GM12878 (cell line): Measurements from ENCODE around the gene DYNC1H1. TPM values are rescaled to one million over a fixed set of nuclear protein-coding genes. Genes with fewer than 3 reads are reported as not detected.

ENCODE experiments used
- ASH2L ChIP-seq: fragments of 300-600, 200-600 bp; sonication (generic); IDR thresholded peaks from 2 replicates; pipeline ENCODE4 v1.6.1; 2017; ENCODE audit warnings: low read depth, mild to moderate bottlenecking, borderline replicate concordance
- BHLHE40 ChIP-seq, 2 experiments: fragments of 450-650 bp in 1 of 2; IDR thresholded peaks; 2 replicates each; pipeline ENCODE4 v1.6.1; 2011 to 2017; ENCODE audit warnings: low read depth in 2 of 2, borderline replicate concordance in 1 of 2, improper control_type of control experiment in 1 of 2, low read length in 1 of 2, mild to moderate bottlenecking in 1 of 2
- EZH2 ChIP-seq: IDR thresholded peaks from 2 replicates; pipeline ENCODE4 v1.6.1; 2012; ENCODE audit warnings: low read depth, mild to moderate bottlenecking, control low read depth, inconsistent platforms, low read length, borderline replicate concordance; ENCODE audit not compliant: control insufficient read depth
- HDGF ChIP-seq: fragments of 450-650 bp; IDR thresholded peaks from 2 replicates; pipeline ENCODE4 v1.6.1; 2016; ENCODE audit warnings: antibody characterized with exemption
- MEF2A ChIP-seq: IDR thresholded peaks from 2 replicates; pipeline ENCODE4 v1.6.1; 2011; ENCODE audit warnings: low read depth, mild to moderate bottlenecking, low read length, moderate library complexity; ENCODE audit not compliant: insufficient read depth
- NFIC ChIP-seq: IDR thresholded peaks from 2 replicates; pipeline ENCODE4 v1.6.1; 2012; ENCODE audit warnings: low read depth, mild to moderate bottlenecking, inconsistent platforms, low read length, moderate library complexity
- NR2F1 ChIP-seq: fragments of 450-650 bp; conservative IDR thresholded peaks from 2 replicates; pipeline ENCODE4 v1.6.1; 2017; ENCODE audit warnings: mild to moderate bottlenecking
- RCOR1 ChIP-seq: conservative IDR thresholded peaks from 2 replicates; pipeline ENCODE4 v1.6.1; 2012; ENCODE audit warnings: low read depth, low read length, improper control_type of control experiment
- SMAD5 ChIP-seq: IDR thresholded peaks from 2 replicates; pipeline ENCODE4 v1.6.1; 2016; ENCODE audit warnings: antibody characterized with exemption, low read depth
- SMARCA5 ChIP-seq: fragments of 450-650 bp; IDR thresholded peaks from 2 replicates; pipeline ENCODE4 v1.6.1; 2017; ENCODE audit warnings: mild to moderate bottlenecking
- SUZ12 ChIP-seq: fragments of 200-600 bp; sonication (generic); IDR thresholded peaks from one replicate; pipeline ENCODE4 v1.6.1; 2018; ENCODE audit warnings: antibody characterized with exemption, mild to moderate bottlenecking; ENCODE audit not compliant: unreplicated experiment
- TARDBP ChIP-seq: IDR thresholded peaks from 2 replicates; pipeline ENCODE4 v1.6.1; 2016; ENCODE audit warnings: borderline replicate concordance
- ZNF217 ChIP-seq: fragments of 450-650 bp; IDR thresholded peaks from 2 replicates; pipeline ENCODE4 v1.6.1; 2017; ENCODE audit warnings: antibody characterized with exemption, mild to moderate bottlenecking
- ZNF384 ChIP-seq: IDR thresholded peaks from 2 replicates; pipeline ENCODE4 v1.6.1; 2012; ENCODE audit warnings: low read depth, mild to moderate bottlenecking, low read length, improper control_type of control experiment, borderline replicate concordance
- polyA plus RNA-seq, 11 experiments: library from polyadenylated mRNA; depleted of rRNA in 4 of 11; unstranded in 6 of 11; stranded (reverse) in 5 of 11; fragments of >200 nt; fragmentation: Nextera tagmentation in 4 of 11; fragmentation: Illumina TruSeq in 1 of 11; extraction: Ambion mirVana in 4 of 11; extraction: Trizol in 1 of 11; gene quantifications; 1 replicate in 1 of 11; 2 replicates in 10 of 11; pipeline versions ENCODE4 v1.2.1 to v1.2.3, GENCODE V29; 2011 to 2016; ENCODE audit warnings: inconsistent platforms in 2 of 11, missing spikeins in 2 of 11, low read depth in 1 of 11
- total RNA-seq, 4 experiments: library from RNA; depleted of rRNA in 3 of 4; stranded (reverse); fragments of >200 nt in 3 of 4; fragmentation: Illumina TruSeq in 1 of 4; extraction: Trizol in 1 of 4; gene quantifications; 2 replicates each; pipeline versions ENCODE4 v1.2.1 to v1.2.3, GENCODE V29; 2013 to 2021
- TF ChIP-seq, protein P1 (sequence below): fragments of 450-650 bp; IDR thresholded peaks from 2 replicates; pipeline ENCODE4 v1.6.1; 2017; ENCODE audit warnings: mild to moderate bottlenecking, moderate library complexity
- TF ChIP-seq, protein P2 (sequence below): IDR thresholded peaks from 2 replicates; pipeline ENCODE4 v1.6.1; 2011; ENCODE audit warnings: low read depth, low read length, improper control_type of control experiment, borderline replicate concordance
- TF ChIP-seq, protein P3 (sequence below): IDR thresholded peaks from 2 replicates; pipeline ENCODE4 v1.6.1; 2011; ENCODE audit warnings: mild to moderate bottlenecking, low read depth, low read length, moderate library complexity; ENCODE audit not compliant: insufficient replicate concordance
- TF ChIP-seq, protein P4 (sequence below): fragments of 450-650 bp; IDR thresholded peaks from 2 replicates; pipeline ENCODE4 v1.6.1; 2014; ENCODE audit warnings: mild to moderate bottlenecking
- TF ChIP-seq, protein P5 (sequence below): fragments of 450-650 bp; IDR thresholded peaks from 2 replicates; pipeline ENCODE4 v1.6.1; 2017; ENCODE audit warnings: mild to moderate bottlenecking, low read depth, inconsistent platforms; ENCODE audit not compliant: poor library complexity, severe bottlenecking
- TF ChIP-seq, protein P6 (sequence below): fragments of 150-350 bp; IDR thresholded peaks from 2 replicates; pipeline ENCODE4 v1.6.1; 2014; ENCODE audit warnings: mild to moderate bottlenecking, low read depth, low read length

DYNC1H1 gene
- total and polyA plus RNA-seq, 10 of the 15 experiments (the other 5 are each of a cell fraction or from before 2014, with no cell fraction given), result 38.4 to 291 (median 111) TPM

DNA sequence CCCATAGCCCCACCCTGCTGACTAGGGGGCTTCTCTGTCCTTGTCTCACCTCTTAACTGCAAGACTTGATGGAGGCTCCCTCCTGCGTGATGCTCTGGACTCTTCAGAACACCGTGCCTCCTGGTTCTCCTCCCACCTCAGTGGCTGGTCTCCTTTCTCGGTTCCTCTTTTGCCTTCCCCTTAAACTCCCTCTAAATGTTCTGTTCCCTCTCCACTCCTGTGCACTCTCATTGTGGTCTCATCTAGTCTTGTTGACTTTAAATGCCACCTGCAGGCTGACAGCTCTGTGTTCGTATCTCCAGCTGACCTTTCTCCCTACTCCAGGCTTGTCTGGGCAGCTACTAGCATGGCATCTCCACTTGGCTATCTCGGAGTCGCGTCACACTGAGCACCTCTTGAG lies 28.3 kb downstream of the DYNC1H1 start (continued):
- TF ChIP-seq, protein P1, sequence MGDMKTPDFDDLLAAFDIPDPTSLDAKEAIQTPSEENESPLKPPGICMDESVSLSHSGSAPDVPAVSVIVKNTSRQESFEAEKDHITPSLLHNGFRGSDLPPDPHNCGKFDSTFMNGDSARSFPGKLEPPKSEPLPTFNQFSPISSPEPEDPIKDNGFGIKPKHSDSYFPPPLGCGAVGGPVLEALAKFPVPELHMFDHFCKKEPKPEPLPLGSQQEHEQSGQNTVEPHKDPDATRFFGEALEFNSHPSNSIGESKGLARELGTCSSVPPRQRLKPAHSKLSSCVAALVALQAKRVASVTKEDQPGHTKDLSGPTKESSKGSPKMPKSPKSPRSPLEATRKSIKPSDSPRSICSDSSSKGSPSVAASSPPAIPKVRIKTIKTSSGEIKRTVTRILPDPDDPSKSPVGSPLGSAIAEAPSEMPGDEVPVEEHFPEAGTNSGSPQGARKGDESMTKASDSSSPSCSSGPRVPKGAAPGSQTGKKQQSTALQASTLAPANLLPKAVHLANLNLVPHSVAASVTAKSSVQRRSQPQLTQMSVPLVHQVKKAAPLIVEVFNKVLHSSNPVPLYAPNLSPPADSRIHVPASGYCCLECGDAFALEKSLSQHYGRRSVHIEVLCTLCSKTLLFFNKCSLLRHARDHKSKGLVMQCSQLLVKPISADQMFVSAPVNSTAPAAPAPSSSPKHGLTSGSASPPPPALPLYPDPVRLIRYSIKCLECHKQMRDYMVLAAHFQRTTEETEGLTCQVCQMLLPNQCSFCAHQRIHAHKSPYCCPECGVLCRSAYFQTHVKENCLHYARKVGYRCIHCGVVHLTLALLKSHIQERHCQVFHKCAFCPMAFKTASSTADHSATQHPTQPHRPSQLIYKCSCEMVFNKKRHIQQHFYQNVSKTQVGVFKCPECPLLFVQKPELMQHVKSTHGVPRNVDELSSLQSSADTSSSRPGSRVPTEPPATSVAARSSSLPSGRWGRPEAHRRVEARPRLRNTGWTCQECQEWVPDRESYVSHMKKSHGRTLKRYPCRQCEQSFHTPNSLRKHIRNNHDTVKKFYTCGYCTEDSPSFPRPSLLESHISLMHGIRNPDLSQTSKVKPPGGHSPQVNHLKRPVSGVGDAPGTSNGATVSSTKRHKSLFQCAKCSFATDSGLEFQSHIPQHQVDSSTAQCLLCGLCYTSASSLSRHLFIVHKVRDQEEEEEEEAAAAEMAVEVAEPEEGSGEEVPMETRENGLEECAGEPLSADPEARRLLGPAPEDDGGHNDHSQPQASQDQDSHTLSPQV, result no peak
- TF ChIP-seq, protein P2, sequence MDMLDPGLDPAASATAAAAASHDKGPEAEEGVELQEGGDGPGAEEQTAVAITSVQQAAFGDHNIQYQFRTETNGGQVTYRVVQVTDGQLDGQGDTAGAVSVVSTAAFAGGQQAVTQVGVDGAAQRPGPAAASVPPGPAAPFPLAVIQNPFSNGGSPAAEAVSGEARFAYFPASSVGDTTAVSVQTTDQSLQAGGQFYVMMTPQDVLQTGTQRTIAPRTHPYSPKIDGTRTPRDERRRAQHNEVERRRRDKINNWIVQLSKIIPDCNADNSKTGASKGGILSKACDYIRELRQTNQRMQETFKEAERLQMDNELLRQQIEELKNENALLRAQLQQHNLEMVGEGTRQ, result no peak
- TF ChIP-seq BHLHE40 (IDR thresholded peaks at IDR 0.05; ENCODE audit: borderline replicate concordance in 1 of 2, low read depth in 2 of 2, low read length in 1 of 2) (peak; percentile 42 to 56; a peak in 1 of 4 replicates), ZNF384 (no peak; the same call in 1 of the 2 replicates), ASH2L (no peak), NFIC (no peak; the same call in 1 of the 2 replicates), MEF2A (no peak), TARDBP (no peak), SUZ12 (no peak), SMAD5 (no peak), SMARCA5 (no peak), EZH2 (no peak), NR2F1 (no peak), ZNF217 (no peak), RCOR1 (0 out of 2 replicates have a peak, but pooled peaks have one; percentile 82), HDGF (peak; percentile 97)
- TF ChIP-seq, protein P3, sequence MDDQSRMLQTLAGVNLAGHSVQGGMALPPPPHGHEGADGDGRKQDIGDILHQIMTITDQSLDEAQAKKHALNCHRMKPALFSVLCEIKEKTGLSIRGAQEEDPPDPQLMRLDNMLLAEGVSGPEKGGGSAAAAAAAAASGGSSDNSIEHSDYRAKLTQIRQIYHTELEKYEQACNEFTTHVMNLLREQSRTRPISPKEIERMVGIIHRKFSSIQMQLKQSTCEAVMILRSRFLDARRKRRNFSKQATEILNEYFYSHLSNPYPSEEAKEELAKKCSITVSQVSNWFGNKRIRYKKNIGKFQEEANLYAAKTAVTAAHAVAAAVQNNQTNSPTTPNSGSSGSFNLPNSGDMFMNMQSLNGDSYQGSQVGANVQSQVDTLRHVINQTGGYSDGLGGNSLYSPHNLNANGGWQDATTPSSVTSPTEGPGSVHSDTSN, result no peak
- TF ChIP-seq, protein P4, sequence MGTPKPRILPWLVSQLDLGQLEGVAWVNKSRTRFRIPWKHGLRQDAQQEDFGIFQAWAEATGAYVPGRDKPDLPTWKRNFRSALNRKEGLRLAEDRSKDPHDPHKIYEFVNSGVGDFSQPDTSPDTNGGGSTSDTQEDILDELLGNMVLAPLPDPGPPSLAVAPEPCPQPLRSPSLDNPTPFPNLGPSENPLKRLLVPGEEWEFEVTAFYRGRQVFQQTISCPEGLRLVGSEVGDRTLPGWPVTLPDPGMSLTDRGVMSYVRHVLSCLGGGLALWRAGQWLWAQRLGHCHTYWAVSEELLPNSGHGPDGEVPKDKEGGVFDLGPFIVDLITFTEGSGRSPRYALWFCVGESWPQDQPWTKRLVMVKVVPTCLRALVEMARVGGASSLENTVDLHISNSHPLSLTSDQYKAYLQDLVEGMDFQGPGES, result no peak
- TF ChIP-seq, protein P5, sequence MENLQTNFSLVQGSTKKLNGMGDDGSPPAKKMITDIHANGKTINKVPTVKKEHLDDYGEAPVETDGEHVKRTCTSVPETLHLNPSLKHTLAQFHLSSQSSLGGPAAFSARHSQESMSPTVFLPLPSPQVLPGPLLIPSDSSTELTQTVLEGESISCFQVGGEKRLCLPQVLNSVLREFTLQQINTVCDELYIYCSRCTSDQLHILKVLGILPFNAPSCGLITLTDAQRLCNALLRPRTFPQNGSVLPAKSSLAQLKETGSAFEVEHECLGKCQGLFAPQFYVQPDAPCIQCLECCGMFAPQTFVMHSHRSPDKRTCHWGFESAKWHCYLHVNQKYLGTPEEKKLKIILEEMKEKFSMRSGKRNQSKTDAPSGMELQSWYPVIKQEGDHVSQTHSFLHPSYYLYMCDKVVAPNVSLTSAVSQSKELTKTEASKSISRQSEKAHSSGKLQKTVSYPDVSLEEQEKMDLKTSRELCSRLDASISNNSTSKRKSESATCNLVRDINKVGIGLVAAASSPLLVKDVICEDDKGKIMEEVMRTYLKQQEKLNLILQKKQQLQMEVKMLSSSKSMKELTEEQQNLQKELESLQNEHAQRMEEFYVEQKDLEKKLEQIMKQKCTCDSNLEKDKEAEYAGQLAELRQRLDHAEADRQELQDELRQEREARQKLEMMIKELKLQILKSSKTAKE, result peak; percentile 55
- TF ChIP-seq, protein P6, sequence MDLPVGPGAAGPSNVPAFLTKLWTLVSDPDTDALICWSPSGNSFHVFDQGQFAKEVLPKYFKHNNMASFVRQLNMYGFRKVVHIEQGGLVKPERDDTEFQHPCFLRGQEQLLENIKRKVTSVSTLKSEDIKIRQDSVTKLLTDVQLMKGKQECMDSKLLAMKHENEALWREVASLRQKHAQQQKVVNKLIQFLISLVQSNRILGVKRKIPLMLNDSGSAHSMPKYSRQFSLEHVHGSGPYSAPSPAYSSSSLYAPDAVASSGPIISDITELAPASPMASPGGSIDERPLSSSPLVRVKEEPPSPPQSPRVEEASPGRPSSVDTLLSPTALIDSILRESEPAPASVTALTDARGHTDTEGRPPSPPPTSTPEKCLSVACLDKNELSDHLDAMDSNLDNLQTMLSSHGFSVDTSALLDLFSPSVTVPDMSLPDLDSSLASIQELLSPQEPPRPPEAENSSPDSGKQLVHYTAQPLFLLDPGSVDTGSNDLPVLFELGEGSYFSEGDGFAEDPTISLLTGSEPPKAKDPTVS, result no peak
